C4-2B (cell line): Measurements from ENCODE around the gene PLD4.

Source experiments
- ZFX ChIP-seq: fragments of 450-650 bp; IDR thresholded peaks from 2 replicates; pipeline ENCODE4 v1.6.1; 2017
- TF ChIP-seq, protein P1 (sequence below): fragments of 450-650 bp; conservative IDR thresholded peaks from 2 replicates; pipeline ENCODE4 v1.5.1; 2017; ENCODE audit warnings: mild to moderate bottlenecking

DNA sequence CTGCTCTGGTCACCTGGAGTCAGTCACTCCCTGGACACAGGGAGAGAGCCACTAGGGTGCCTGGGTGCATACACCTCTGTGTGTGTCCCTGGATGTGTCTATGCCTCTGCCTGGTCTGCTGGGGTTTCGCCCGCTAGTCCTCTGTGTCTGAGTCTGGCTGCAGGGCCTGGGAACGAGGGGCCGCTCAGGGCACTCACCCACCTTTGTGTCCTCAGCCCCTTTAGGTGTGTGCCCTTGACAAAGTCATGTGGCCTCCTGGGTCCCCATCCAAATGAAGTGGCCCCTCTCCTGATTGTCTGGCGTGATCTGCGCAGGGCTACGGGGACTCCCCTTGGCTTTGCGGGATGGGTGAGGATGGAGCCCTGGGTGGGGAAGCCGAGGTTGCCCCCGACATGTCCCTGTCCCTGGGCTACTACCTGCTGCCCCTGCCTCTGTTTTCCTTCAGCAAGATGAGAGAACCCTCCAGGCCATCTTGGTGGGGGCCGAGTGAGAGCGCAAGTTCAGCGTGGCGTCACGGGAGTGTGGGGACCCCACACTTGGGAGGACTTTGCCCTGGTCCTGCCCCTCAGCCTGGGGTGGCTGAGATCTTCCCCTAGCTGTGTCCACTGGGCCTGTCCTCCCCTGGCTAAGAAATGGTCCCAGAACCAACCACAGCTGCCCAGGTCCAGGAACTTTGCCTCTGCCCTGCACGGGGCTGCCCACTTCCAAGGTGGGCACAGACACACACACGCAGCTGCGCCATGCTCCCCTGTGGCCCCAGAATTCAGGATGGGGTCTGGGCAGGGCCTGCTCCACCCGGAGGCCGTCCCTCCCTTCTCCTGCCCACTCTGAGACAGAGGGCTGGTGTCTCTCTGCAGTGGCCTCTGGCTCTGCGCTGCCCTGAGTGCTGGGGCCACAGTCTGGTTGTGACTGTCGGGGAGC, 56.2 kb downstream of the PLD4 start:
- TF ChIP-seq, protein P1, sequence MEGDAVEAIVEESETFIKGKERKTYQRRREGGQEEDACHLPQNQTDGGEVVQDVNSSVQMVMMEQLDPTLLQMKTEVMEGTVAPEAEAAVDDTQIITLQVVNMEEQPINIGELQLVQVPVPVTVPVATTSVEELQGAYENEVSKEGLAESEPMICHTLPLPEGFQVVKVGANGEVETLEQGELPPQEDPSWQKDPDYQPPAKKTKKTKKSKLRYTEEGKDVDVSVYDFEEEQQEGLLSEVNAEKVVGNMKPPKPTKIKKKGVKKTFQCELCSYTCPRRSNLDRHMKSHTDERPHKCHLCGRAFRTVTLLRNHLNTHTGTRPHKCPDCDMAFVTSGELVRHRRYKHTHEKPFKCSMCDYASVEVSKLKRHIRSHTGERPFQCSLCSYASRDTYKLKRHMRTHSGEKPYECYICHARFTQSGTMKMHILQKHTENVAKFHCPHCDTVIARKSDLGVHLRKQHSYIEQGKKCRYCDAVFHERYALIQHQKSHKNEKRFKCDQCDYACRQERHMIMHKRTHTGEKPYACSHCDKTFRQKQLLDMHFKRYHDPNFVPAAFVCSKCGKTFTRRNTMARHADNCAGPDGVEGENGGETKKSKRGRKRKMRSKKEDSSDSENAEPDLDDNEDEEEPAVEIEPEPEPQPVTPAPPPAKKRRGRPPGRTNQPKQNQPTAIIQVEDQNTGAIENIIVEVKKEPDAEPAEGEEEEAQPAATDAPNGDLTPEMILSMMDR, result no peak
- no peak for TF ChIP-seq ZFX
